MM.1S (cell line): ENCODE measurements around the gene KCNJ6.

Experiments used
- DNase-seq: peaks from one replicate; pipeline ENCODE4 v3.0.0-alpha.2; 2015
- H2AFZ ChIP-seq: fragments of 300-600 bp; sonication (generic); 2 replicates; pipeline ENCODE4 v1.6.0; 2016; ENCODE audit warnings: antibody characterized with exemption, low read length
- H3F3A ChIP-seq: fragments of 300-600 bp; sonication (generic); 2 replicates; pipeline ENCODE4 v1.6.1; 2016; ENCODE audit warnings: mild to moderate bottlenecking, antibody characterized with exemption, low read length, moderate library complexity, mixed read lengths; ENCODE audit not compliant: insufficient read depth
- H3K27ac ChIP-seq: fragments of 300-600 bp; sonication (generic); 2 replicates; pipeline ENCODE4 v1.5.1; 2016; ENCODE audit warnings: mild to moderate bottlenecking, low read length
- H3K27me3 ChIP-seq: fragments of 300-600 bp; sonication (generic); replicated peaks from 2 replicates; pipeline ENCODE4 v1.6.0; 2016; ENCODE audit warnings: low read length; ENCODE audit not compliant: insufficient read depth
- H3K36me3 ChIP-seq: fragments of 300-600 bp; sonication (generic); replicated peaks from 2 replicates; pipeline ENCODE4 v1.6.1; 2016; ENCODE audit warnings: mild to moderate bottlenecking, low read length, mixed read lengths; ENCODE audit not compliant: insufficient read depth
- H3K4me1 ChIP-seq: fragments of 300-600 bp; sonication (generic); 2 replicates; pipeline ENCODE4 v1.6.1; 2016; ENCODE audit warnings: low read length, mixed read lengths
- H3K4me2 ChIP-seq: fragments of 300-600 bp; sonication (generic); 2 replicates; pipeline ENCODE4 v1.6.0; 2016; ENCODE audit warnings: low read depth, low read length
- H3K4me3 ChIP-seq: fragments of 300-600 bp; sonication (generic); 2 replicates; pipeline ENCODE4 v1.5.1; 2016; ENCODE audit warnings: low read length, mixed read lengths
- H3K79me2 ChIP-seq: fragments of 300-600 bp; sonication (generic); 2 replicates; pipeline ENCODE4 v1.6.1; 2016; ENCODE audit warnings: mixed run types, low read length, mixed read lengths
- H3K9ac ChIP-seq: fragments of 300-600 bp; sonication (generic); 2 replicates; pipeline ENCODE4 v1.6.1; 2016; ENCODE audit warnings: low read length, mixed read lengths
- H3K9me2 ChIP-seq: fragments of 300-600 bp; sonication (generic); replicated peaks from 2 replicates; pipeline ENCODE4 v1.6.1; 2016; ENCODE audit warnings: mild to moderate bottlenecking, low read length, mixed read lengths; ENCODE audit not compliant: insufficient read depth
- H3K9me3 ChIP-seq: fragments of 300-600 bp; sonication (generic); replicated peaks from 2 replicates; pipeline ENCODE4 v1.6.1; 2016; ENCODE audit warnings: mild to moderate bottlenecking, low read length, mixed read lengths; ENCODE audit not compliant: insufficient read depth
- H4K20me1 ChIP-seq: fragments of 300-600 bp; sonication (generic); 2 replicates; pipeline ENCODE4 v1.6.1; 2016; ENCODE audit warnings: mild to moderate bottlenecking, low read length, moderate library complexity, mixed read lengths; ENCODE audit not compliant: insufficient read depth
- CTCF ChIP-seq: fragments of 300-600 bp; sonication (generic); IDR thresholded peaks from 2 replicates; pipeline ENCODE4 v1.5.1; 2016; ENCODE audit warnings: antibody characterized with exemption, low read length, mixed read lengths
- EZH2 ChIP-seq: fragments of 300-600 bp; sonication (generic); optimal IDR thresholded peaks from 2 replicates; pipeline ENCODE3; 2017; ENCODE audit warnings: low read depth, mild to moderate bottlenecking, antibody characterized with exemption, low read length, mixed read lengths
- EZH2phosphoT487 ChIP-seq: fragments of 300-600 bp; sonication (generic); IDR thresholded peaks from 2 replicates; pipeline ENCODE4 v1.6.1; 2018; ENCODE audit warnings: antibody characterized with exemption, low read length

Gene KCNJ6

DNA sequence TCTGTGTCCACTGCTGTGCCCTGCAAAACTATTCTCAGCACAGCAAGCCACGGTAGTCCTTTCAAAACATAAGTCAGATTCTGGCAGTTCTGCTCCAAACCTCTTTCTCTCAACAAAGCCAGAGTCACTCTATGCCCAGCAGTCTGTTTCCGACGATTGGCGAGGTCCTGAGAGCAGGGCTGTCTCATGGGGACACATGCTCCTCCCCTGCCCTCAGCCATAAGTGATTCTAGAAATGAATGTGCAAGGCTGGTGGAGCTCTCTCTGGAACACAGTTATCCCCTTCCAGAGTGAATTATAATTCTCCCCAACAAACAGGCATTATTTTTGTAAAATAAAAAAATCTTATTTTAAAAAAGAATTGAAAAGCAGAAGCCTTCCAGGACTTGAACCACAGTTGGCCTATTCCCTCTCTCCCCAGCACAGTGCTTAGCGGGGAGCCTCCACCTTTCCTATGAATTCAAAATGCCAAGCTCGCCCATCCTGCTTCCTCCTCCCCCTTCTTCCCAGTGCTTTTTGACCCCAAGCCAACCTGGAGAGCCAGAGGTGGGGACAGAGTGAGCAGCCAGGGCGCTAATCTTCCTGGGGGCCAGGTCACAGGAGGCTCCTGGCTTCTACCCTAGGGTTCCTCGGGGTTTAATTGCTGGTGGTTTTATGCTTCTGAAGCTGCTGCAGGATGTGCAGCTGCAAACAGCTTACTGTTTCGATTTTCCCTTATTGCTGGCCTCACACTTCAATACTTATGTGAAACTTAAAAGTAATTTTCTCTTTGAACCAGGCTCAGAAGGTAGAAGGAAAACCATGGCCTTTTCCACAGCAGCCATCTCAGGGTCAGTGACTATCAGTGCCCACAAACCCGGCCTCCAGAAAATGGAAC, 41.1 kb downstream of the KCNJ6 start:
- peak; percentile 74 for DNase-seq
- Histone ChIP-seq H3K4me1 (no peaks in the 10 kb centered on the region), H3K27me3 (no peaks in the 10 kb centered on the region), H3K4me3 (no peak overlapping the region), H4K20me1 (no peaks in the 10 kb centered on the region), H3K9ac (no peak overlapping the region), H3F3A (no peaks in the 10 kb centered on the region), H3K36me3 (no peaks in the 10 kb centered on the region), H3K79me2 (no peaks in the 10 kb centered on the region), H3K9me2 (no peaks in the 10 kb centered on the region), H2AFZ (no peak overlapping the region), H3K27ac (peak overlapping the region; percentile 4; the same call in 1 of the 2 replicates), H3K4me2 (peak overlapping the region; percentile 4; the same call in 1 of the 2 replicates), H3K9me3 (no peaks in the 10 kb centered on the region)
- TF ChIP-seq EZH2phosphoT487 (no peak), CTCF (no peak), EZH2 (no peak)

DNA sequence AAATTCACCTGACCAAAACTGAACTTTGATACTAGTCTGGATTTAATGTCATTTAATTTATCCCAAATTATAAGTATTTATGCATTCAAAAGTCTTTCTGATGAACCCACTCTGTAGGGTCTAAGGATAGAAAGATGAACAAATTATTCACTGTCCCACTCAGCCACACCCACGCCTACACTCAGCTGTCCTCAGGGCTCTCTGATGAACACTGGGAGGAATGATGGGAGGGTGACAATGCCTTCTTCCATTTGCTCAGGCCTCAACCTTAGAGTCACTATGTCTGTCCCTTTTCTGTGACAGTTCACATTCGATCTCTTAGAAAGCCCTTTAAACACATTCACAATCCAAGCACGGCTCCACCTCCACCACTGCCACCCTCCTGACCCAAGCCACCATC, 41.8 kb downstream of the KCNJ6 start:
- Histone ChIP-seq H3K9me2 (no peaks in the 10 kb centered on the region), H3K79me2 (no peaks in the 10 kb centered on the region), H3K4me2 (no peak overlapping the region), H3K9ac (no peak overlapping the region), H3F3A (no peaks in the 10 kb centered on the region), H3K4me3 (no peak overlapping the region), H3K27me3 (no peaks in the 10 kb centered on the region), H4K20me1 (no peaks in the 10 kb centered on the region), H3K9me3 (no peaks in the 10 kb centered on the region), H3K4me1 (no peaks in the 10 kb centered on the region), H3K36me3 (no peaks in the 10 kb centered on the region), H3K27ac (no peak overlapping the region), H2AFZ (no peak overlapping the region)
- no peak for TF ChIP-seq CTCF
- no peak for TF ChIP-seq EZH2
- DNase-seq = no peak

GRCh38 chr21:37873655-37874054, 42.6 kb downstream of the KCNJ6 start:
- Histone ChIP-seq H3K9me3 (no peaks in the 10 kb centered on the region), H3K4me2 (no peak overlapping the region), H3K27ac (no peak overlapping the region), H3K4me1 (no peaks in the 10 kb centered on the region), H3K27me3 (no peaks in the 10 kb centered on the region), H3K4me3 (no peak overlapping the region), H2AFZ (no peak overlapping the region), H3K36me3 (no peaks in the 10 kb centered on the region), H4K20me1 (no peaks in the 10 kb centered on the region), H3K9me2 (no peaks in the 10 kb centered on the region), H3F3A (no peaks in the 10 kb centered on the region), H3K79me2 (no peaks in the 10 kb centered on the region), H3K9ac (no peak overlapping the region)
- no peak for DNase-seq
- TF ChIP-seq EZH2phosphoT487 (no peak), EZH2 (no peak)
